GM12875 (cell line): ENCODE measurements around the gene TUG1.

Source experiments
- H3K4me3 ChIP-seq: one replicate; pipeline ENCODE4 v1.5.1; 2011; ENCODE audit warnings: low read depth, low read length, control low read depth
- CTCF ChIP-seq: IDR thresholded peaks from 2 replicates; pipeline ENCODE4 v1.5.1; 2011; ENCODE audit warnings: low read depth, mild to moderate bottlenecking, control low read depth, inconsistent platforms, low read length, moderate library complexity, borderline replicate concordance; ENCODE audit not compliant: insufficient read depth

The TUG1 gene

DNA sequence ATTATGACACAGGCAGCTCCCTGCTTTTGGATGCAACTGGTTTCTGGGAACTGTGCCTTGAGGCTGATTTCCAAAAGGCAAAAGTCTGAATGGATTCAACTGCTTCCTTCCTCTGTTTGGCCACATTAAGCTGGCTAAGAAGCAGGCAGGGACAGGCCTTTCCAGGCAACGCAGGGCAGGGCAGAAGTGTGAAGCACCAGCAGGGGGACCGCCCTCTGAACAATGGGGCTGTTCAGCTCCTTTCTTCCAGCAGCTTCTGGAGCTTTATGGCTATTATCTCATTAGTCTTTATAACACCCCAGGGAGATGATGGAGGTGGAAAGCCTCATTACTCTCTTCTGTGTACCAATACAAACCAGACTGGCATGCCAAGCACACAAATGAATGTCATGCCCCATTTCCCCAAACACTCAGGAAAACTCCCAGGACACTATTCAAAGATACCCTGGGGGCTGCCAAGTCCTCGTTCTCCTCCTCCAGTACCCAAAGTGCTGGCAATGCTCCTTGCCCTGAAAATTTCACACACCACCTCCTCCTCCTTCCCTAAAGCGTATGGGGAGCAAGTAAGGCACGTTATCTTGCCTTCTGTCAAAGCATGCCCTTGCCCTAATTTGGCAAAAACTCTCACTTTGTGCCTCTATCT, 21.8 kb upstream of the TUG1 start:
- TF ChIP-seq CTCF, result no peak
- H3K4me3 ChIP-seq, result no peak overlapping the region

- no peak; the same call in 1 of the 2 replicates for TF ChIP-seq CTCF
- no peak overlapping the region for H3K4me3 ChIP-seq
Observed at GRCh38 chr22:30947816-30948454, 21.1 kb upstream of the TUG1 start.

DNA sequence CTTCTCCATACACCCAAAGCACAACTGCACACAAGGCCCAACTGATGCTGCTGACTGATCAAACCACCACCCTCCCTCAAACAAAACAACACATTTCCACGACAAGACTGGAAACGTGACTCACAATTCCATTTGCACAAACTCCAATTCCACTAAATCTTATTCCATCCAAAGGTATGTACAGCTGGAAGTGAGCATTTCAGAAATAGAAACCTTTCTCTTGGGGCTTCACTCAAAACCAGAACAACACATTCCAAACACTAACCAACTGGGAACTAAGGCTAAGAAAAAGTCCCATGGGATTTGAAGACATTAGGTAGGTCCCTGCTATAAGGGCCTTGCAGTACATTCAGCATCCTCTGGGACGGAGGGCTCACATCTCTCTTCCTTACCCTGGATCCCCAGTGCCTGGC, 20.1 kb upstream of the TUG1 start:
- no peak for TF ChIP-seq CTCF

GRCh38 chr22:30949934-30950660, 19.0 kb upstream of the TUG1 start:
- H3K4me3 ChIP-seq, result no peak overlapping the region
- TF ChIP-seq CTCF, result no peak

More for the DNA sequence above, 20.1 kb upstream of the TUG1 start:
- H3K4me3 ChIP-seq, result no peak overlapping the region

GRCh38 chr22:30953206-30953605, 15.9 kb upstream of the TUG1 start:
- H3K4me3 ChIP-seq, result no peak overlapping the region
- TF ChIP-seq CTCF, result no peak

DNA sequence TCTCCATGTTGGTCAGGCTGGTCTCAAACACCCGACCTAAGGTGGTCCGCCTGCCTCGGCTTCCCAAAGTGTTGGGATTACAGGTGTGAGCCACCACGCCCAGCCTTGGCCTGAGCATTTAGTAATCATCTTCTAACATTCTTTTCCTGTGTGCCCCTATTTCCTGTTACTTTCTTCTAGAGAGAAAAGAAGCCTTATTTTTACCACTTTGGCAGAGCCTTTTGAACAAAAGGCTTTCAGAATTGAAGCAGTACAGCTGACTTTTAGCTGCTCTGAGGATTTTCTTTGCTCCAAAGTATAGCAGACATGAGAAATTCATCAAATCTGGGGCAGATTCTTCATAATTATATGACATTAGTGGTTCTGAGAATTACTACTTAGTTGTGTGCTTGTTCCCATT, 13.9 kb upstream of the TUG1 start:
- no peak for TF ChIP-seq CTCF

More for the DNA sequence above, 13.9 kb upstream of the TUG1 start:
- H3K4me3 ChIP-seq, result no peak overlapping the region
